ENCODE data around the gene CCDC181.

DNA sequence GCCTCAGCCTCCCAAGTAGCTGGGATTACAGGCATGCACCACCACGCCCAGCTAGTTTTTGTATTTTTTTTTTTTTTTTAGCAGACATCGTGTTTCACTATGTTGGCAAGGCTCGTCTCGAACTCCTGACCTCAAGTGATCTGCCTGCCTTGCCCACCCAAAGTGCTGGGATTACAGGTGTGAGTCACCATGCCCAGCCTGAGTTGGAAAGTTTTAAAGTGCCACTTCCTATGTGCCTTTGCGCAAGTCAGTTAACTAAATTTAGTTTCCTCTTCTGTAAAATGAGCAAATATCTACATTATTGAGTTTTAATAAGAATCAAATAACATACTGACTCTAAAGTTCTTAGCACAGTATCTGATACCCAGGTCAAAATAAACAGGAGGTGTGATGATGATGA is 46.1 kb upstream of the CCDC181 start:
- TF ChIP-seq, protein P1, sequence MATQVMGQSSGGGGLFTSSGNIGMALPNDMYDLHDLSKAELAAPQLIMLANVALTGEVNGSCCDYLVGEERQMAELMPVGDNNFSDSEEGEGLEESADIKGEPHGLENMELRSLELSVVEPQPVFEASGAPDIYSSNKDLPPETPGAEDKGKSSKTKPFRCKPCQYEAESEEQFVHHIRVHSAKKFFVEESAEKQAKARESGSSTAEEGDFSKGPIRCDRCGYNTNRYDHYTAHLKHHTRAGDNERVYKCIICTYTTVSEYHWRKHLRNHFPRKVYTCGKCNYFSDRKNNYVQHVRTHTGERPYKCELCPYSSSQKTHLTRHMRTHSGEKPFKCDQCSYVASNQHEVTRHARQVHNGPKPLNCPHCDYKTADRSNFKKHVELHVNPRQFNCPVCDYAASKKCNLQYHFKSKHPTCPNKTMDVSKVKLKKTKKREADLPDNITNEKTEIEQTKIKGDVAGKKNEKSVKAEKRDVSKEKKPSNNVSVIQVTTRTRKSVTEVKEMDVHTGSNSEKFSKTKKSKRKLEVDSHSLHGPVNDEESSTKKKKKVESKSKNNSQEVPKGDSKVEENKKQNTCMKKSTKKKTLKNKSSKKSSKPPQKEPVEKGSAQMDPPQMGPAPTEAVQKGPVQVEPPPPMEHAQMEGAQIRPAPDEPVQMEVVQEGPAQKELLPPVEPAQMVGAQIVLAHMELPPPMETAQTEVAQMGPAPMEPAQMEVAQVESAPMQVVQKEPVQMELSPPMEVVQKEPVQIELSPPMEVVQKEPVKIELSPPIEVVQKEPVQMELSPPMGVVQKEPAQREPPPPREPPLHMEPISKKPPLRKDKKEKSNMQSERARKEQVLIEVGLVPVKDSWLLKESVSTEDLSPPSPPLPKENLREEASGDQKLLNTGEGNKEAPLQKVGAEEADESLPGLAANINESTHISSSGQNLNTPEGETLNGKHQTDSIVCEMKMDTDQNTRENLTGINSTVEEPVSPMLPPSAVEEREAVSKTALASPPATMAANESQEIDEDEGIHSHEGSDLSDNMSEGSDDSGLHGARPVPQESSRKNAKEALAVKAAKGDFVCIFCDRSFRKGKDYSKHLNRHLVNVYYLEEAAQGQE (IDR thresholded peaks at IDR 0.05; ENCODE audit: low read depth), result no peak
- TF ChIP-seq MAX (IDR thresholded peaks at IDR 0.05), result no peak
- TF ChIP-seq EP300 (IDR thresholded peaks at IDR 0.05; ENCODE audit: borderline replicate concordance), result no peak
- no peak for TF ChIP-seq TAF1 (IDR thresholded peaks at IDR 0.05; ENCODE audit: low read depth)
- no peak for TF ChIP-seq CEBPB (IDR thresholded peaks at IDR 0.05)
- TF ChIP-seq FOXM1 (IDR thresholded peaks at IDR 0.05; ENCODE audit: borderline replicate concordance, low read depth), result no peak
- no peak for TF ChIP-seq YY1 (IDR thresholded peaks at IDR 0.05; ENCODE audit: low read depth)

Measured in Ishikawa (cell line).